HCT116 (cell line): ENCODE results near the gene AK4. TPM values are rescaled to one million over a fixed set of nuclear protein-coding genes. Genes with fewer than 3 reads are reported as not detected.
A peak's percentile ranks its signal among the peaks of the same experiment; 100 is the strongest.

ENCODE experiments used
- ATAC-seq: fragments of 200-7000 bp; cut with Tn5 transposase; 2 replicates; pipeline ENCODE4 v1.9.1; 2020; ENCODE audit warnings: mild to moderate bottlenecking, moderate library complexity
- BruUV-seq: library from RNA; stranded (reverse); fragments of 400-500 nt; replicated peaks from 2 replicates; lab custom pipeline; 2021; lab: Mats Ljungman, UMichigan
- CTCF ChIA-PET: fragments of 300-600 bp; sonication (Branson Sonifier 250); formaldehyde crosslinking; loops from one replicate; lab custom pipeline; 2021; ENCODE audit warnings: antibody characterized with exemption; lab: Charles Lee
- POLR2A ChIA-PET: fragments of 300-600, 350-600 bp; sonication (Branson Sonifier 250); formaldehyde crosslinking; loops from one replicate; lab custom pipeline; 2021; ENCODE audit warnings: antibody characterized with exemption; lab: Charles Lee
- RAD21 ChIA-PET, 2 experiments: fragments of 300-600 bp; sonication (Branson Sonifier 250); formaldehyde crosslinking; loops; one replicate each; lab custom pipeline; 2023; ENCODE audit warnings: low total read pairs in 2 of 2; ENCODE audit not compliant: uncharacterized antibody in 2 of 2, unreplicated experiment in 2 of 2, low non-redundant PET in 1 of 2; lab: Charles Lee
- DNase-seq: peaks from one replicate; pipeline ENCODE4 v3.0.0-alpha.2; 2010; ENCODE audit warnings: low read depth, low spot score
- H2AFZ ChIP-seq: fragments of 200-600 bp; shearing (Covaris generic), sonication (generic); 2 replicates; pipeline ENCODE4 v1.6.1; 2017; ENCODE audit warnings: low read depth, mixed run types, mixed read lengths, antibody characterized with exemption, low read length; ENCODE audit not compliant: poor library complexity, severe bottlenecking
- H3K27ac ChIP-seq: 2 replicates; pipeline ENCODE4 v1.5.1; 2012; ENCODE audit warnings: low read depth, low read length
- H3K27me3 ChIP-seq: fragments of 200-600 bp; sonication (generic); 2 replicates; pipeline ENCODE4 v1.6.1; 2016; ENCODE audit warnings: mixed run types, low read length, mixed read lengths; ENCODE audit not compliant: insufficient read depth
- H3K36me3 ChIP-seq, 2 experiments: fragments of 200-500 bp in 1 of 2; fragments of 200-600 bp in 1 of 2; sonication (Bioruptor generic) in 1 of 2; sonication (generic) in 1 of 2; 2 replicates each; pipeline versions ENCODE4 v1.5.1 to v1.6.1; 2014 to 2016; ENCODE audit warnings: low read length in 2 of 2, inconsistent platforms in 1 of 2, mixed read lengths in 1 of 2, mixed run types in 1 of 2; ENCODE audit not compliant: insufficient read depth in 2 of 2, control insufficient read depth in 1 of 2
- H3K4me1 ChIP-seq, 2 experiments: fragments of 200-600 bp in 1 of 2; sonication (generic) in 1 of 2; 2 replicates each; pipeline versions ENCODE4 v1.5.1 to v1.6.1; 2012 to 2017; ENCODE audit warnings: low read length in 2 of 2, inconsistent platforms in 1 of 2, mild to moderate bottlenecking in 1 of 2, mixed read lengths in 1 of 2, mixed run types in 1 of 2, moderate library complexity in 1 of 2; ENCODE audit not compliant: insufficient read depth in 2 of 2, control insufficient read depth in 1 of 2
- H3K4me2 ChIP-seq: fragments of 200-600 bp; sonication (generic); 2 replicates; pipeline ENCODE4 v1.6.1; 2017; ENCODE audit warnings: mixed run types, low read length, mixed read lengths
- H3K4me3 ChIP-seq, 2 experiments: fragments of 200-600 bp in 1 of 2; sonication (generic) in 1 of 2; replicated peaks in 1 of 2; 2 replicates each; pipeline ENCODE4 v1.5.1; 2011 to 2016; ENCODE audit warnings: low read length in 2 of 2, control low read depth in 1 of 2, low read depth in 1 of 2, mild to moderate bottlenecking in 1 of 2, mixed read lengths in 1 of 2, mixed run types in 1 of 2
- H3K79me2 ChIP-seq: fragments of 200-600 bp; sonication (generic); 2 replicates; pipeline ENCODE4 v1.6.1; 2017; ENCODE audit warnings: mild to moderate bottlenecking, mixed run types, low read length, moderate library complexity, mixed read lengths; ENCODE audit not compliant: insufficient read depth
- H3K9ac ChIP-seq: fragments of 200-600 bp; sonication (generic); 2 replicates; pipeline ENCODE4 v1.6.1; 2016; ENCODE audit warnings: low read length, mixed read lengths
- H3K9me2 ChIP-seq: fragments of 200-600 bp; sonication (generic), shearing (Covaris generic); 2 replicates; pipeline ENCODE4 v1.6.1; 2017; ENCODE audit warnings: mixed run types, mild to moderate bottlenecking, moderate library complexity; ENCODE audit not compliant: insufficient read depth
- H3K9me3 ChIP-seq, 2 experiments: fragments of 200-500 bp in 1 of 2; fragments of 200-600 bp in 1 of 2; sonication (Bioruptor generic) in 1 of 2; sonication (generic) in 1 of 2; 2 replicates each; pipeline ENCODE4 v1.6.1; 2014 to 2017; ENCODE audit warnings: low read length in 2 of 2, mixed read lengths in 2 of 2, inconsistent platforms in 1 of 2, low read depth in 1 of 2, mild to moderate bottlenecking in 1 of 2, mixed run types in 1 of 2, moderate library complexity in 1 of 2; ENCODE audit not compliant: control insufficient read depth in 1 of 2, insufficient read depth in 1 of 2
- H4K20me1 ChIP-seq: fragments of 200-600 bp; sonication (generic), shearing (Covaris generic); 2 replicates; pipeline ENCODE4 v1.6.1; 2017; ENCODE audit warnings: mixed run types, mild to moderate bottlenecking, moderate library complexity; ENCODE audit not compliant: insufficient read depth
- ATF3 ChIP-seq: IDR thresholded peaks from 2 replicates; pipeline ENCODE4 v1.6.1; 2012
- CEBPB ChIP-seq: IDR thresholded peaks from 2 replicates; pipeline ENCODE4 v1.6.1; 2012; ENCODE audit warnings: low read depth
- EGR1 ChIP-seq: IDR thresholded peaks from 2 replicates; pipeline ENCODE4 v1.6.1; 2012; ENCODE audit warnings: low read depth
- POLR2A ChIP-seq: IDR thresholded peaks from 2 replicates; pipeline ENCODE4 v1.7.0; 2011; ENCODE audit warnings: borderline replicate concordance; ENCODE audit not compliant: insufficient read depth, insufficient read length; ENCODE audit errors: extremely low read depth
- POLR2AphosphoS5 ChIP-seq: IDR thresholded peaks from 2 replicates; pipeline ENCODE4 v1.6.1; 2011; ENCODE audit warnings: mild to moderate bottlenecking, low read depth, low read length, moderate library complexity
- RAD21 ChIP-seq: IDR thresholded peaks from 2 replicates; pipeline ENCODE4 v1.6.1; 2012; ENCODE audit warnings: low read depth, mild to moderate bottlenecking
- SP1 ChIP-seq: IDR thresholded peaks from 2 replicates; pipeline ENCODE4 v1.6.1; 2012; ENCODE audit warnings: low read depth
- TCF7L2 ChIP-seq: IDR thresholded peaks from 2 replicates; pipeline ENCODE4 v1.7.0; 2011; ENCODE audit warnings: borderline replicate concordance, inconsistent platforms; ENCODE audit not compliant: insufficient read depth, insufficient read length; ENCODE audit errors: extremely low read depth
- YY1 ChIP-seq: IDR thresholded peaks from 2 replicates; pipeline ENCODE4 v1.6.1; 2011; ENCODE audit warnings: low read length, low read depth, moderate library complexity, mild to moderate bottlenecking; ENCODE audit not compliant: insufficient replicate concordance; ENCODE audit errors: extremely low read depth
- ZFX ChIP-seq: fragments of 450-650 bp; IDR thresholded peaks from 2 replicates; pipeline ENCODE4 v1.6.1; 2017
- intact Hi-C: fragments of 100-400 bp; cut with micrococcal nuclease; formaldehyde crosslinking; loops from 2 replicates; pipeline ENCODE4 v1.10.0; 2022
- total RNA-seq: library from RNA; stranded (reverse); gene quantifications from one replicate; pipeline ENCODE4 v1.2.1, GENCODE V29; 2021; ENCODE audit not compliant: unreplicated experiment
- TF ChIP-seq, protein P1 (sequence below), 3 experiments: fragments of 200-600 bp in 1 of 3; sonication (generic) in 1 of 3; IDR thresholded peaks in 2 of 3; conservative IDR thresholded peaks in 1 of 3; 2 replicates each; pipeline ENCODE4 v1.5.1; 2012 to 2017; ENCODE audit warnings: low read depth in 2 of 3, low read length in 2 of 3, antibody characterized with exemption in 1 of 3, borderline replicate concordance in 1 of 3, control low read depth in 1 of 3, mild to moderate bottlenecking in 1 of 3, mixed read lengths in 1 of 3, mixed run types in 1 of 3, moderate library complexity in 1 of 3; ENCODE audit not compliant: insufficient read depth in 1 of 3
- TF ChIP-seq, protein P2 (sequence below): IDR thresholded peaks from 2 replicates; pipeline ENCODE4 v1.6.1; 2012
- TF ChIP-seq, protein P3 (sequence below): IDR thresholded peaks from 2 replicates; pipeline ENCODE4 v1.6.1; 2011; ENCODE audit warnings: mild to moderate bottlenecking, low read length, moderate library complexity; ENCODE audit not compliant: insufficient replicate concordance; ENCODE audit errors: extremely low read depth

AK4 gene
- total RNA-seq, 1 experiment from 2014 or later = 51.5 TPM

DNA sequence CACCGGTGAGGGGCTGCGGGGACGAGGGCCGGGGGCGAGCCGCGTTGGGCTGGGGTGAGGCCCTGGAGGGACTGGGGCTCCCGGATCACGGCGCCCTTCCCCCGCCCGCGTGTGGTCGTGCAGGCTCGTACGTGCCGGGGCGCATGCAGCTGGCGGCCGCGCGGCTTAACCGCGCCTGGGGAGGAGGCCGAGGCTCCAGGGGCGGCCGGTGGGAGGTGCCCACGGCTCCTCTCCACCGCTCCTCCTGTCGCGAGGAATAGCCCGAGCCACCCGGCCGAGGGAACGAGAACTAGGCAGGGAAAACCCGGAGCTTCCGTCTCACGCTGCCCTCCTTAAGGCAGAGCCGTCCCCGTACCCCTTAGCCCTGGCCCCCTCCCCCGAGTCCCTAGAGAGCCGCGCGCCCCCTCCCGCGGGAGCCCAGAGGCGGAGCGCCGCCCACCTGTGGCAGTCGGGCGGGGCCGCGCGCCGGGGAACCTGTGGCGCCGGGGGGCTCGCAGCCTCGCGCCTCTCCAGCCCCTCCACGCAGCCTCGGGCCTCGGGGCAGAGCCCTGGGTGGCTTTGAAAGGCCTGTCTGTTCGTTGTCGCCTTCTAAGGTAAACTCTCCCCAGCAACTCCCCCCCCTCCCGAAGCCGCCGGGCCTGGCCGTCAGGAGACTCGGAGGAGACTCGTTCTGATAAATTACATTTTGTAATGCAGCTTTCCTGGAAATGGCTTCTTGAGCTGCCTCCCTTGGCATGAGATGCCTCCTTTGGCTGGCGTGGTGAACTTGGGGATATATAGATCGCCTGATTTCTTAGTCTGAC lies 746 bp downstream of the AK4 start (continued):
- TF ChIP-seq, protein P1, sequence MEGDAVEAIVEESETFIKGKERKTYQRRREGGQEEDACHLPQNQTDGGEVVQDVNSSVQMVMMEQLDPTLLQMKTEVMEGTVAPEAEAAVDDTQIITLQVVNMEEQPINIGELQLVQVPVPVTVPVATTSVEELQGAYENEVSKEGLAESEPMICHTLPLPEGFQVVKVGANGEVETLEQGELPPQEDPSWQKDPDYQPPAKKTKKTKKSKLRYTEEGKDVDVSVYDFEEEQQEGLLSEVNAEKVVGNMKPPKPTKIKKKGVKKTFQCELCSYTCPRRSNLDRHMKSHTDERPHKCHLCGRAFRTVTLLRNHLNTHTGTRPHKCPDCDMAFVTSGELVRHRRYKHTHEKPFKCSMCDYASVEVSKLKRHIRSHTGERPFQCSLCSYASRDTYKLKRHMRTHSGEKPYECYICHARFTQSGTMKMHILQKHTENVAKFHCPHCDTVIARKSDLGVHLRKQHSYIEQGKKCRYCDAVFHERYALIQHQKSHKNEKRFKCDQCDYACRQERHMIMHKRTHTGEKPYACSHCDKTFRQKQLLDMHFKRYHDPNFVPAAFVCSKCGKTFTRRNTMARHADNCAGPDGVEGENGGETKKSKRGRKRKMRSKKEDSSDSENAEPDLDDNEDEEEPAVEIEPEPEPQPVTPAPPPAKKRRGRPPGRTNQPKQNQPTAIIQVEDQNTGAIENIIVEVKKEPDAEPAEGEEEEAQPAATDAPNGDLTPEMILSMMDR (IDR thresholded peaks at IDR 0.05 in 2 of 3, conservative IDR thresholded peaks at IDR 0.05 in 1 of 3; ENCODE audit: borderline replicate concordance in 1 of 3, insufficient read depth in 1 of 3, low read depth in 2 of 3, low read length in 2 of 3) = no peak
- TF ChIP-seq, protein P2, sequence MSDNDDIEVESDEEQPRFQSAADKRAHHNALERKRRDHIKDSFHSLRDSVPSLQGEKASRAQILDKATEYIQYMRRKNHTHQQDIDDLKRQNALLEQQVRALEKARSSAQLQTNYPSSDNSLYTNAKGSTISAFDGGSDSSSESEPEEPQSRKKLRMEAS = peak; percentile 79
- TF ChIP-seq SP1 = no peak

GRCh38 chr1:65149351-65150107 lies 1.5 kb downstream of the AK4 start:
- Histone ChIP-seq H3K79me2 (peaks cover 55% of the 10 kb centered on the region), H4K20me1 (no peaks in the 10 kb centered on the region), H3K4me1 (peaks cover 9 to 31% of the 10 kb centered on the region in 2 experiments), H3K4me2 (peak overlapping the region; percentile 96), H3K9ac (peak overlapping the region; percentile 82), H3K27ac (peak overlapping the region; percentile 68; the same call in 1 of the 2 replicates), H3K9me2 (no peaks in the 10 kb centered on the region), H3K9me3 (no peaks in the 10 kb centered on the region), H3K36me3 (0 out of 4 replicates have a peak, but pooled peaks cover 0 to 2% of the 10 kb centered on the region in 2 experiments), H2AFZ (no peak overlapping the region), H3K27me3 (no peaks in the 10 kb centered on the region), H3K4me3 (peak overlapping the region; percentile 70 to 87)
- CTCF ChIA-PET = no interaction called here
- RAD21 ChIA-PET = no interaction called here
- no peak for ATAC-seq
- POLR2A ChIA-PET = no interaction called here
- BruUV-seq = TSS peak; percentile 62
- TF ChIP-seq CEBPB (no peak), EGR1 (no peak), POLR2A (no peak), YY1 (no peak), POLR2AphosphoS5 (no peak), TCF7L2 (no peak), ATF3 (no peak), ZFX (no peak), RAD21 (no peak)
- TF ChIP-seq, protein P3, sequence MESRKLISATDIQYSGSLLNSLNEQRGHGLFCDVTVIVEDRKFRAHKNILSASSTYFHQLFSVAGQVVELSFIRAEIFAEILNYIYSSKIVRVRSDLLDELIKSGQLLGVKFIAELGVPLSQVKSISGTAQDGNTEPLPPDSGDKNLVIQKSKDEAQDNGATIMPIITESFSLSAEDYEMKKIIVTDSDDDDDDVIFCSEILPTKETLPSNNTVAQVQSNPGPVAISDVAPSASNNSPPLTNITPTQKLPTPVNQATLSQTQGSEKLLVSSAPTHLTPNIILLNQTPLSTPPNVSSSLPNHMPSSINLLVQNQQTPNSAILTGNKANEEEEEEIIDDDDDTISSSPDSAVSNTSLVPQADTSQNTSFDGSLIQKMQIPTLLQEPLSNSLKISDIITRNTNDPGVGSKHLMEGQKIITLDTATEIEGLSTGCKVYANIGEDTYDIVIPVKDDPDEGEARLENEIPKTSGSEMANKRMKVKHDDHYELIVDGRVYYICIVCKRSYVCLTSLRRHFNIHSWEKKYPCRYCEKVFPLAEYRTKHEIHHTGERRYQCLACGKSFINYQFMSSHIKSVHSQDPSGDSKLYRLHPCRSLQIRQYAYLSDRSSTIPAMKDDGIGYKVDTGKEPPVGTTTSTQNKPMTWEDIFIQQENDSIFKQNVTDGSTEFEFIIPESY = no peak
- intact Hi-C loops = loop anchor here (10.0 kb wide), 1 partner anchor 85 kb away; no protein-coding TSS in a partner anchor
- no peak for DNase-seq
